Parathyroid adenoma (tissue), 2 donors: ENCODE data around the gene ZMIZ1.
A peak's percentile ranks its signal among the peaks of the same experiment; 100 is the strongest.

Source experiments
- H2AFZ ChIP-seq: fragments of 300-600 bp; sonication (generic); one replicate; pipeline ENCODE4 v1.7.0; 2017; ENCODE audit warnings: antibody characterized with exemption, mild to moderate bottlenecking
- H3K27ac ChIP-seq: fragments of 300-600 bp; sonication (generic); one replicate; pipeline ENCODE4 v1.7.0; 2017
- H3K27me3 ChIP-seq: fragments of 300-600 bp; sonication (generic); one replicate; pipeline ENCODE4 v1.7.0; 2017; ENCODE audit warnings: low read length; ENCODE audit not compliant: control insufficient read depth, insufficient read depth
- H3K36me3 ChIP-seq: fragments of 300-600 bp; sonication (generic); one replicate; pipeline ENCODE4 v1.7.0; 2017; ENCODE audit warnings: low read length; ENCODE audit not compliant: control insufficient read depth, insufficient read depth
- H3K4me1 ChIP-seq: fragments of 300-600 bp; sonication (generic); one replicate; pipeline ENCODE4 v1.7.0; 2017; ENCODE audit warnings: control low read depth
- H3K4me2 ChIP-seq: fragments of 300-600 bp; sonication (generic); one replicate; pipeline ENCODE4 v1.7.0; 2017; ENCODE audit warnings: low read length
- H3K4me3 ChIP-seq: fragments of 300-600 bp; sonication (generic); one replicate; pipeline ENCODE4 v1.7.0; 2017; ENCODE audit warnings: low read depth, low read length
- H3K79me2 ChIP-seq: fragments of 300-600 bp; sonication (generic); one replicate; pipeline ENCODE4 v1.7.0; 2017; ENCODE audit warnings: control low read depth
- H3K9ac ChIP-seq: fragments of 300-600 bp; sonication (generic); one replicate; pipeline ENCODE4 v1.7.0; 2017; ENCODE audit warnings: mild to moderate bottlenecking
- H3K9me3 ChIP-seq: fragments of 300-600 bp; sonication (generic); one replicate; pipeline ENCODE4 v1.7.0; 2017; ENCODE audit warnings: low read length; ENCODE audit not compliant: control insufficient read depth
- TF ChIP-seq, protein P1 (sequence below): fragments of 300-600 bp; sonication (generic); IDR thresholded peaks from one replicate; pipeline ENCODE4 v1.7.0; 2017; ENCODE audit warnings: antibody characterized with exemption, mild to moderate bottlenecking
- donor health status: primary hyperparathyroidism.

ZMIZ1 gene

DNA sequence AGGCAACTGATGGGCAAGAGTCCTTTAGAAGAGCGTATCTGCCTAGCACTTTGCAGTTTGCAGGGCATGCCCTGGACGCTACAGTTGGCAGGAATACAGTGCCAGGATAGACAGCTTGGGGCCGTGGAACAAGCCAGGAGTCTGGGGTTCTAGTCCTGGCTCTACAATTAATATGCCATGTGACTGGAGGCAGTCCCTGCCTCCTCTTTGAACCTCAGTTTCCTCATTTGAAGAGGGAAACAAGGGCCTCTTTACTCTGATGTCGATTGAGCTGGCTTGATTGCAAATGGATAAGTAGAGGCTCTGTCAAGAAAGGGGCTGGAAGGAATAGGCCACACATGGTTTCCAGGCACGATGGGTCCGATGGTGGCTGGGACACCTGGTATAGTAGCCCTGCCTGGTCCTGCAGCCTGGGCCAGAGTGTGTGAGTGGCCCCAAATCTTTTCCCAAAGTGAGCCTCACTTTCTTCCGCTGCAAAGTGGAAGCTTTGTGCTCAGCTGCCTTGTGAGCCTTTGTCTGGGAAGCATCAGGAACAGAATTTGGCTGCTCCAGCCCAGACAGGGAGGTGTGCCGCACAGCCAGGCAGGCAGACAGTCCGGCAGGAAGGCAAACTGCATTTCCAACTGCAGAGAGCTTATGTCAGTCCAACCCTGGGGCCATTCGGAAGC, 167.1 kb downstream of the ZMIZ1 start:
- H3K4me2 ChIP-seq, result no peak overlapping the region
- H3K36me3 ChIP-seq, result no peaks in the 10 kb centered on the region
- TF ChIP-seq, protein P1, sequence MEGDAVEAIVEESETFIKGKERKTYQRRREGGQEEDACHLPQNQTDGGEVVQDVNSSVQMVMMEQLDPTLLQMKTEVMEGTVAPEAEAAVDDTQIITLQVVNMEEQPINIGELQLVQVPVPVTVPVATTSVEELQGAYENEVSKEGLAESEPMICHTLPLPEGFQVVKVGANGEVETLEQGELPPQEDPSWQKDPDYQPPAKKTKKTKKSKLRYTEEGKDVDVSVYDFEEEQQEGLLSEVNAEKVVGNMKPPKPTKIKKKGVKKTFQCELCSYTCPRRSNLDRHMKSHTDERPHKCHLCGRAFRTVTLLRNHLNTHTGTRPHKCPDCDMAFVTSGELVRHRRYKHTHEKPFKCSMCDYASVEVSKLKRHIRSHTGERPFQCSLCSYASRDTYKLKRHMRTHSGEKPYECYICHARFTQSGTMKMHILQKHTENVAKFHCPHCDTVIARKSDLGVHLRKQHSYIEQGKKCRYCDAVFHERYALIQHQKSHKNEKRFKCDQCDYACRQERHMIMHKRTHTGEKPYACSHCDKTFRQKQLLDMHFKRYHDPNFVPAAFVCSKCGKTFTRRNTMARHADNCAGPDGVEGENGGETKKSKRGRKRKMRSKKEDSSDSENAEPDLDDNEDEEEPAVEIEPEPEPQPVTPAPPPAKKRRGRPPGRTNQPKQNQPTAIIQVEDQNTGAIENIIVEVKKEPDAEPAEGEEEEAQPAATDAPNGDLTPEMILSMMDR, result no peak
- no peaks in the 10 kb centered on the region for H3K9me3 ChIP-seq
- peaks cover 3% of the 10 kb centered on the region for H3K79me2 ChIP-seq
- H3K4me1 ChIP-seq, result peaks cover 41% of the 10 kb centered on the region
- H3K4me3 ChIP-seq, result no peak overlapping the region
- no peak overlapping the region for H2AFZ ChIP-seq
- no peaks in the 10 kb centered on the region for H3K27me3 ChIP-seq
- H3K27ac ChIP-seq, result no peak overlapping the region
- no peak overlapping the region for H3K9ac ChIP-seq

DNA sequence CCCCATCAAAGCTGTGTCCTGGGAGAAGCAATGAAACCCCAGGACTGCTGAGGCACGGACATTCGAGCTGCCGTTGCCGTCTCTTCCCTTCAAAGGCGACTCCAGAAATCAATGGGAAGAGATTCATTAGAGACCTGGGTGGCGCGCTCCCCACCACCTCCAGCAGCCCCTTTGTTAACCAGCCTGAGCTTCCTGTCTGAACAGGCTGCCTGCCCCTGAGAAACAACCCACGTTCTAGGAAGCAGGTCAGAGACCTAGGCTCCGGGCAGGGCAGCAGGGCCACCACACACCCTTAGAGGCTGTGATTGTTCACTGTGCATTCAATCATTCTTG, 167.6 kb downstream of the ZMIZ1 start:
- no peaks in the 10 kb centered on the region for H3K9me3 ChIP-seq
- H3K4me2 ChIP-seq, result no peak overlapping the region
- H3K4me1 ChIP-seq, result peaks cover 44% of the 10 kb centered on the region
- no peak overlapping the region for H3K9ac ChIP-seq
- H2AFZ ChIP-seq, result no peak overlapping the region
- no peaks in the 10 kb centered on the region for H3K27me3 ChIP-seq
- peaks cover 3% of the 10 kb centered on the region for H3K79me2 ChIP-seq
- TF ChIP-seq, protein P1, result no peak
- H3K4me3 ChIP-seq, result no peak overlapping the region
- H3K27ac ChIP-seq, result peak overlapping the region; percentile 98
- H3K36me3 ChIP-seq, result no peaks in the 10 kb centered on the region

DNA sequence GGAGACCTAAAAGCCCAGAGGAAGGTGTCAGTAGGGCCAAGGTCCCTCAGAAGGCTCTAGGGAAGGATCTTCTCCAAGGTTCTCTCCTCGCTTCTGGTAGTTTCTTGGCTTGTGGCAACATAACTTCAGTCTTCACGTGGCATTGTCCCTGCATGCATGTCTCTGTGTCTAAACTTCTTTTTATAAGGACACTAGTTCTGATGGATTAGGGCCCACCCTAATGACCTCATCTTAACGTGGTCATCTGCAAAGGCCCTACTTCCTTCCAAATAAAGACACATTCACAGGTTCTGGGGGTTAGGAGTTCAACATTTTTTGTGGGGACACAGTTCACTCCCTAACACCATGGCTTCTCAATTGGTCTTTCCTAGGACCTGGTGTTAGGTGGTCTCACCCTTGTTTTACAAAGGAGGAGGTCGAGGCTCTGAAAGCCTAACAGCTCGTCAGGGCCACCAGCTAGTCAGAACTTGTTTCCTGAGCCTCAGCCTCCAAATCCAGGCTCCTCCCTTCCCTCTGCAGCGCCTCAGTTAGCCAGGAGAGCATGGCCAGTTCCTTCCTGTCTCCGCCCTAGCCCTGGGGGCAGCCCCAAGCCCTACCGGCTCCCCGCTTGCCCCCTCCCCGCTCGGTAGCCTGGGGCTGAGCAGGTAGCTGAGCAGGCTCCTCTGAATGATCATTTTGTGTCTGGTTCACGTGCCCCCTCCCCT, 168.8 kb downstream of the ZMIZ1 start:
- Histone ChIP-seq H2AFZ (peak overlapping the region; percentile 25), H3K4me3 (no peak overlapping the region), H3K9me3 (no peaks in the 10 kb centered on the region), H3K27ac (peak overlapping the region; percentile 98), H3K4me2 (peak overlapping the region; percentile 42), H3K79me2 (peaks cover 2% of the 10 kb centered on the region), H3K36me3 (no peaks in the 10 kb centered on the region), H3K27me3 (no peaks in the 10 kb centered on the region), H3K4me1 (peaks cover 49% of the 10 kb centered on the region), H3K9ac (no peak overlapping the region)
- TF ChIP-seq, protein P1, result no peak

DNA sequence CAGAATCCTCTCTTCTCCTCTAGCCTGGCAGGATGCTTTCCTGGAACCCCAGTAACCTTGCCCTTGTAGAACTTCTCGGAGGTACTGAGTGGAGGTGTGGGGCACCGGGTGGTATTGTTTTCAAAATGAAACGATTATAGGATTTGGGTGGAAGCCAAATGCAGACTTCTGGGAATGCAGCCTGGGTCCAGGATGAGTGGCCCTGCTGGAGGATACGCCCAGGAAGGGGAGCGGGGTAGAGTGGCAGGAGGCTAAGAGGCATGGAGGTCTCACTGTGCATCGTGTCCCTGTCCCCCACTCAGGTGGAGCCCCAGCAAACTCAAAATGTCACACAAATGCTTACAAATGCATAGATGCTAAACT, 169.4 kb downstream of the ZMIZ1 start:
- Histone ChIP-seq H3K79me2 (no peaks in the 10 kb centered on the region), H3K9ac (no peak overlapping the region), H2AFZ (peak overlapping the region; percentile 25), H3K27ac (peak overlapping the region; percentile 98), H3K4me2 (peak overlapping the region; percentile 42), H3K4me1 (peaks cover 46% of the 10 kb centered on the region), H3K9me3 (no peaks in the 10 kb centered on the region), H3K36me3 (no peaks in the 10 kb centered on the region), H3K4me3 (no peak overlapping the region), H3K27me3 (no peaks in the 10 kb centered on the region)
- TF ChIP-seq, protein P1, result no peak

DNA sequence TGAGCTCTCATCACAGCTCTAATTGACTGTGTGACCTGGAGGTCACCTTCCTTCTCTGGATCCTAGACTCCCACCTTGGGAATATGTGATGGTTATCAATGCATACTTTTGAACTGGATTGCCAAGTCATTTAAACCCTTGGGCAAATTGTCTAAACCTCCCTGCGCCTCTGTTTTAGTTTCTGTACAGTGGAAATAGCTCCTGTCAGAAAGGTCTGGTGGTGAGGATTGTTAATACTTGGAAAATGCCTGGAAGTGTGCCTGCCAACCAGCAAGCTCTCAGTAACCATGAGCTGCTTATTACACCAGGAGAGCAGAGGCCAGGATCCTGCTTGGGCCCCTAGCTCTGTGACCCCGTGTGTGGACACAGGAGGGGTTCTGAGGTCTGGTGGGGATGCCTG, 169.8 kb downstream of the ZMIZ1 start:
- no peak overlapping the region for H2AFZ ChIP-seq
- TF ChIP-seq, protein P1, result no peak

More for the DNA sequence above, 169.8 kb downstream of the ZMIZ1 start:
- Histone ChIP-seq H3K4me3 (no peak overlapping the region), H3K4me1 (peaks cover 45% of the 10 kb centered on the region), H3K9ac (no peak overlapping the region), H3K4me2 (peak overlapping the region; percentile 2), H3K36me3 (no peaks in the 10 kb centered on the region), H3K27ac (peak overlapping the region; percentile 98), H3K79me2 (peaks cover under 1% of the 10 kb centered on the region), H3K9me3 (no peaks in the 10 kb centered on the region), H3K27me3 (no peaks in the 10 kb centered on the region)
